ENCODE data around the gene TMEM200B.
"Not testable (repeated sequence)": the region's sequence is repeated elsewhere in the genome, so short reads cannot be mapped to it uniquely, and the experiment has no call there.

TMEM200B gene

GRCh38 chr1:29096231-29096886, 27.3 kb downstream of the TMEM200B start:
- DNase-seq (ENCODE audit: low read depth, low spot score) = no peak
- no peak overlapping the region for H3K4me3 ChIP-seq (ENCODE audit: low read depth, low read length)
- in situ Hi-C loops (cut with HindIII; ENCODE audit: low sequenced_read_pairs) = no loop called here
- TF ChIP-seq, protein P1, sequence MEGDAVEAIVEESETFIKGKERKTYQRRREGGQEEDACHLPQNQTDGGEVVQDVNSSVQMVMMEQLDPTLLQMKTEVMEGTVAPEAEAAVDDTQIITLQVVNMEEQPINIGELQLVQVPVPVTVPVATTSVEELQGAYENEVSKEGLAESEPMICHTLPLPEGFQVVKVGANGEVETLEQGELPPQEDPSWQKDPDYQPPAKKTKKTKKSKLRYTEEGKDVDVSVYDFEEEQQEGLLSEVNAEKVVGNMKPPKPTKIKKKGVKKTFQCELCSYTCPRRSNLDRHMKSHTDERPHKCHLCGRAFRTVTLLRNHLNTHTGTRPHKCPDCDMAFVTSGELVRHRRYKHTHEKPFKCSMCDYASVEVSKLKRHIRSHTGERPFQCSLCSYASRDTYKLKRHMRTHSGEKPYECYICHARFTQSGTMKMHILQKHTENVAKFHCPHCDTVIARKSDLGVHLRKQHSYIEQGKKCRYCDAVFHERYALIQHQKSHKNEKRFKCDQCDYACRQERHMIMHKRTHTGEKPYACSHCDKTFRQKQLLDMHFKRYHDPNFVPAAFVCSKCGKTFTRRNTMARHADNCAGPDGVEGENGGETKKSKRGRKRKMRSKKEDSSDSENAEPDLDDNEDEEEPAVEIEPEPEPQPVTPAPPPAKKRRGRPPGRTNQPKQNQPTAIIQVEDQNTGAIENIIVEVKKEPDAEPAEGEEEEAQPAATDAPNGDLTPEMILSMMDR (IDR thresholded peaks at IDR 0.05; ENCODE audit: low read depth, low read length) = no peak

DNA sequence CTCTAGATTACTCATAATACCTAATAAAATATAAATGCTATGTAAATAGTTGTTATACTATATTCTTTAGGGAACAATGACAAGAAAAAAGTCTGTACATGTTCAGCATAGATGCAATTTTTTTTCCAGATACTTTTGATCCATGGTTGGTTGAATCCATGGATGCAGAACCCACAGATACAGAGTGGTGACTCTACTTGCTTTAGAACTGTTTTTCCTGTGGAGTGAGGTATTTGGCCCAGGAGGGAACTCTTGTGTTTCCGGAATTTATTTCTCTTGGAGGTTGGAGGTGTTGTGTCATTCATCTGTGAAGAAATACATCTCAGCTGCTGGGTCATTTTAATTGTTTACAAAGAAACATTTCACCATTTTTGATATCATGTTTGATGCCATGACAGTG, 28.7 kb downstream of the TMEM200B start:
- DNase-seq (ENCODE audit: low read depth, low spot score) = no peak
- H3K4me3 ChIP-seq (ENCODE audit: low read depth, low read length) = no peak overlapping the region
- in situ Hi-C loops (cut with HindIII; ENCODE audit: low sequenced_read_pairs) = no loop called here
- TF ChIP-seq, protein P1 (IDR thresholded peaks at IDR 0.05; ENCODE audit: low read depth, low read length) = no peak

DNA sequence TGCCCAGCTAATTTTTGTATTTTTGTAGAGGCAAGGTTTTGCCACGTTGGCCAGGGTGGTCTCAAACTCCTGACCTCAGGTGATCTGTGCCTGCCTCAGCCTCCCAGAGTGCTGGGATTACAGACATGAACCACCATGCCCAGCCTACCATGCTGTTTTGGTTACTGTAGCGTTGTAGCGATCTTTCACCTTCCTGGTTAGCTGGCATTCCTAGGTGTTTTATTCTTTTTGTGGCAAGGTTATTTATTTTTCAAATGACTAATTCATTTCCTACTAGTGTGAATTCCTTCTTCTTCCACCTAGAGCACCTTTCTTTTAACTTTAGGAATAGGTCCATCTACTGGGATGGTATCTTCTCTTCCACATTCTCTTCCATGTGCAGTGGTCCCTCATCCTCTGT, 29.3 kb downstream of the TMEM200B start:
- H3K4me3 ChIP-seq (ENCODE audit: low read depth, low read length) = no peak overlapping the region
- TF ChIP-seq, protein P1 (IDR thresholded peaks at IDR 0.05; ENCODE audit: low read depth, low read length) = no peak
- DNase-seq (ENCODE audit: low read depth, low spot score) = no peak
- in situ Hi-C loops (cut with HindIII; ENCODE audit: low sequenced_read_pairs) = no loop called here

GRCh38 chr1:29092704-29093103, 31.0 kb downstream of the TMEM200B start:
- in situ Hi-C loops (cut with HindIII; ENCODE audit: low sequenced_read_pairs) = not testable (repeated sequence)

DNA sequence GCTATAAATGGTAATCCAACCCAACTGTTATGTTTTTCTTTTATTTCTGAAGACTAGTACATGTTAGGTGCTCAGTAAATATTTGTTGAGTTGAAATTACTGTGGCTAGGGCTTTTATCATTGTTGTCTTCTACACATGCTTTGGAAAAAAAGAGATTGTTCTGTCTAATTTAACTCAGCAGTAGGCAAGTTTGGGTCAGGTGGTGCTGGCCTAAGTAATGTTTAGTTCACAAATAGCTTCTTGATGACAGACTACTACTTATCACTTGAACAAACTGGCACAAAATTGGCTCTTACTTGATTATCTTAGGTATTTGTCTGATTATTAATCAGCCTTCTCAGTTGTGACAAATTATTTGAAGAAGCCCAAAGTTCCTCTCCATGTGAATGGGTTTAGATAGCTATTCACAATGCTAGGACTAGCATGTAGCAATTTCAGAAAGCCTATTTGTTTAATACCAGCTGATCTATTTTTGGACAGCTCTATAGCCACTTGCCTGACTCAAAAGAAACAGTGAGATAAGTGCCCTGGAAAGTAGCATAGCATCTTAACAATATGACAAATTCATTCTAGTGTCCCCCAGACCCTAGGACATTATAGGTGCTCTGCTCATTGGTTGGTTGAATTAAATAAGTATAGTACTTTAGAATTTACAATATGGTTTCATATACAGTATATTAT, 32.6 kb downstream of the TMEM200B start:
- no peak overlapping the region for H3K4me3 ChIP-seq (ENCODE audit: low read depth, low read length)
- no peak for DNase-seq (ENCODE audit: low read depth, low spot score)
- TF ChIP-seq, protein P1 (IDR thresholded peaks at IDR 0.05; ENCODE audit: low read depth, low read length) = no peak
- in situ Hi-C loops (cut with HindIII; ENCODE audit: low sequenced_read_pairs) = no loop called here

More at GRCh38 chr1:29092704-29093103, 31.0 kb downstream of the TMEM200B start:
- not testable (repeated sequence) for H3K4me3 ChIP-seq (ENCODE audit: low read depth, low read length); DNase-seq (ENCODE audit: low read depth, low spot score)

- in situ Hi-C loops (cut with HindIII; ENCODE audit: low sequenced_read_pairs) = no loop called here
- H3K4me3 ChIP-seq (ENCODE audit: low read depth, low read length) = no peak overlapping the region
- no peak for DNase-seq (ENCODE audit: low read depth, low spot score)
- TF ChIP-seq, protein P1 (IDR thresholded peaks at IDR 0.05; ENCODE audit: low read depth, low read length) = no peak
Observed at GRCh38 chr1:29084196-29084521, 39.5 kb downstream of the TMEM200B start.

All from astrocyte of the spinal cord (primary cell).